Stimulated activated CD8-positive, alpha-beta memory T cell treated with anti-CD3 and anti-CD28 coated beads, Interleukin-7, amount 100 ng/mL, for 24 hours (primary cell): Measurements from ENCODE around the gene ACOX3.
"Not testable (repeated sequence)": the region's sequence is repeated elsewhere in the genome, so short reads cannot be mapped to it uniquely, and the experiment has no call there.

Experiments
- DNase-seq: peaks from one replicate; pipeline ENCODE4 v3.0.0-alpha.2; 2020; ENCODE audit warnings: low read depth

ACOX3 gene

DNA sequence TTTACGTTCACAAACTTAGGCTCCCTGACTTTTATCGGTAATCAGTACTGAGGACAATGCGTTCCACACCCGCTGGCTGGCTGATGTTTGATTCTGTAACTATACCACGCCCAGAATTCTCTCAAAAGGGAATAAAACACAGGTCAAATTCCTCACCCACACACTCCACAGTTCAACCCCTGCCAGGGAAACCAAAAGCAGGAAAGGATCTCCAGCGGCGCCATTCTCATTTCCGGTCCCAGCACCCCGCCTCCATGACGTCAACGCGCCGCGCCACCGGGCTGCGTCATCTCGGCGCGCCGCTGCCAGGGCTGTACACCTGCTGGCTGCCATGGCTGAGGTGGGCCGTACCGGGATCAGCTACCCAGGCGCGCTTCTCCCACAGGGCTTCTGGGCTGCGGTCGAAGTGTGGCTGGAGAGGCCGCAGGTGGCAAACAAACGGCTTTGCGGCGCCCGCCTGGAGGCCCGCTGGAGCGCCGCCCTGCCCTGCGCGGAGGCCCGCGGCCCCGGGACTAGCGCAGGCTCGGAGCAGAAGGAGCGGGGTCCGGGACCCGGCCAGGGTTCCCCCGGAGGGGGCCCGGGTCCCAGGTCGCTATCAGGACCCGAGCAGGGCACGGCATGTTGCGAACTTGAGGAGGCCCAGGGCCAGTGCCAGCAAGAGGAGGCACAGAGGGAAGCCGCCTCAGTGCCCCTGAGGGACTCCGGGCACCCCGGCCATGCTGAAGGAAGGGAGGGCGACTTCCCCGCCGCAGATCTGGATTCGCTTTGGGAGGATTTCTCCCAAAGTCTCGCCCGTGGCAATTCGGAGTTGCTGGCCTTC is at the start of gene ACOX3, which contains the start of gene TRMT44:
Gene ACOX3, minus strand, starts transcription at position 232 of the 820 bp plus-strand sequence. CDS start 24,202 bp downstream, outside the sequence.
Gene TRMT44, plus strand, starts transcription at position 286 of the 820 bp plus-strand sequence. Its CDS starts 46 bp downstream, at position 332.
- peak; percentile 94 for DNase-seq

DNA sequence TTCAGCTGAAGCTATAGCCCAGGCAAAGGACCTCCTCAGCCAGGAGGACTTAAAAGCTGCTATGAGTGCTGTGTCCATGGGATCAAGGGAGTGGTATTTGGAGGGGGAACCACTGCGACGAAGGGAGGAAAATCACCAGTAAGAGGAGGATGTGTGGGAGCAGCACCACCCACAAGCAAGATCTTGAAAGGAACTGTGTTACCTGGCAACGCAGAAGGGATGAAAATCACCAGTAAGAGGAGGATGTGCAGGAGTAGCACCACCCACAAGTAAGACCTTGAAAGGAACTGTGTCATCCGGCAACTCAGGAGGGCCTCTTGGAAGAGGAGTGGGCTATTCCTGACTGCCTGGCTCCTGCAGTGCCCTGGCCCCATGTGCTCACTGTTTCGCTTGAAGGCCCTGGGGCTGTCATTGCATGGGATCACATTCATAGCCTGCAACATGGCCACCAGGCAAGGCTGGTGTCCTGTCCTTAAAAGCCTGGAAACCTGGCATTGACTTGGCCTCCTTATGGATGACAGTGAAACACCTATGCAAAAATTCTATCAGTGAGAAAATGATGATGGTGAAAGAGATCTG is 48.4 kb upstream of the ACOX3 start:
- no peak for DNase-seq

DNA sequence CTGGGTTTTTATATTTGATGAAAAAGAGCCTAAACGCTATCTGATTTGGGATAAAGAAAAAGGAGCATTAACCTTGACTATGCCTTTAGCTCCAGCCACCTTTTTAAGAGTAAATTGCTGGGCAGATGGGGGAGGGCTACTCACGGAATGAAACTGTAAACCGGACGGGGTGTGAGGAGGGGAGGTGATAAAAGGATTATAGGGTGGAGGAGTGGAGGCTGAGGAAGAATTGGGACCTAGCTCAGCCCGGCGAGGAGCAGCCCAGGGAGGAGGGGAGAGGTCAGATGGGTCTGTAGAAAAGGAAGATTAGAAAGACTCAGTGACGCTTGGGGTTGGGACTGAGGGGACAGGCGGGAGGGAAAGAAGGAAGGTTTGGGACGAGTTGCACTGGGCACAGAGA is 46.1 kb upstream of the ACOX3 start:
- not testable (repeated sequence) for DNase-seq

GRCh38 chr4:8480221-8480620 is 39.7 kb upstream of the ACOX3 start:
- DNase-seq: no peak

- DNase-seq: no peak
Observed at GRCh38 chr4:8478801-8479744, 38.5 kb upstream of the ACOX3 start.

DNA sequence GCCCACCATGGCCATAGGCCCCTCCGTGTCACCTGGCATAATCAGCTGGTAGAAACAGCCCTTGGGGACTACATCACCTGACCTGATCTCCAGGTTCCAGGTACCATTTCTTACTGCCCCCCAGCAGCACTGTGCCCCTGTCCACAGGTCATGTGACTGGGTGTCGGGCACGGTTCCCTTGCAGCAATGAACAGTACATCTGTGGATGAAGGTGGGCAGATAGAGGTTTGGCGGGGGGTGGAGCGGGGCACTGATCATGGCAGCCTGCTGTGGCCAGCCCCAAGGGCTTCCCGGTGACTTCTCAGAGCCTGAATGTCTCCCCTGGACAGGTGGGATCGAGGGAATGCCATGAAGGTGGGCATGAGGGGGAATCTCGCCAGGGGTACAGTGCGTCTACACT is 37.8 kb upstream of the ACOX3 start:
- no peak for DNase-seq

DNA sequence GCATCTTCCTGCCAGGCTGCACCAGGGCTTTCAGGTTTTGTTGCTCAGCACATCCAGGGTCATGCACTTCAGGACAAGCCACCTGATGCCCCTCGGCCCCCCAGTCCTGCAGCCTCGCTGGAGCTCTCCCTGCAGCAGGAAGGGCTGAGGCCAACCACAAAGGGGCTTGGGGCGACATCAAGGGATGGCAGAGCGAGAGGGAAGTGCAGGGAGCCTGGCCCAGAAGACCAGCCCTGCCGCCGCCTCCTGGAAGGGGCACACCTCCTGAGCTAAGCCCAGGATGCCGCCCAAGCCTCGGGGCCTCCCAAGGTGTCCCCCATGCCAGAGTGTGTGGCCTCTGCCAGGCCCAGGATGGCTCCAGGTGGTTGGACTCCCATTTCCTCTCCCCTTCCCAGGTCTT is 37.2 kb upstream of the ACOX3 start:
- DNase-seq: no peak

GRCh38 chr4:8477095-8477635 is 36.6 kb upstream of the ACOX3 start:
- DNase-seq: no peak

- no peak for DNase-seq
Observed at GRCh38 chr4:8475751-8476575, 35.4 kb upstream of the ACOX3 start.

GRCh38 chr4:8474856-8475255 is 34.3 kb upstream of the ACOX3 start:
- DNase-seq: no peak

DNA sequence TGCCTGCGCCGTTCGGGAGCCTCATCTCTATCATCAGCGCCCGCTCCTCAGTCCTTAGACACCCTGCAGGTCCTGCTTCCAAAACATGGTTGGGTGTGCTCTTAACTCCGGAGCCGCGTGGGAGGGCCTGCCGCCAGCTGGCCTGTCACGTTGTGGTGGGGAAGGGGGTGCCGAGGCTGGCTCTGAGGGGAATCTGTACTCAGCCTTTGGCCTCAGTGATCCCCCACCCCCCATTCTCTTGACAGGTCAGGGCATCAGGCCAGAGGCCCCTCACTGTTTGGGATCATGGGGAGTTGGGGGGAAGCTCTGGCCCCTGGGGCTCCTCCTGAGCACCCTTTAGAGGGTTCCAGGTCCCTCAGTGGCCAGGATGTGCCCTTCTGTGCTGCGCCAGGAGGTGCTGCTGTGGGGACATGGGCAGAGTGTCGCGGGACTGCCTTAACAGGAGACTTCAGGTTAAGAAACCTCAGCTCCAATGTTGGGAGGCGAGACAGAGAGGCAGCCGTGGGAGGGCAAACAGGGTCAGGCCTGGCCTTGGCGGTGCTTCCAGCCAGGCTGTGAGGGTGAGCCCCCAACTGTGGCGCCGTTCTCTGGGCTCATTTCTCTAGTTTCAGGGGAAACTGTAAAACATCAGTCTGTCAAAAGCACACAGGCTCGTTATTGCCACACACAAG is 33.5 kb upstream of the ACOX3 start:
- no peak for DNase-seq

DNA sequence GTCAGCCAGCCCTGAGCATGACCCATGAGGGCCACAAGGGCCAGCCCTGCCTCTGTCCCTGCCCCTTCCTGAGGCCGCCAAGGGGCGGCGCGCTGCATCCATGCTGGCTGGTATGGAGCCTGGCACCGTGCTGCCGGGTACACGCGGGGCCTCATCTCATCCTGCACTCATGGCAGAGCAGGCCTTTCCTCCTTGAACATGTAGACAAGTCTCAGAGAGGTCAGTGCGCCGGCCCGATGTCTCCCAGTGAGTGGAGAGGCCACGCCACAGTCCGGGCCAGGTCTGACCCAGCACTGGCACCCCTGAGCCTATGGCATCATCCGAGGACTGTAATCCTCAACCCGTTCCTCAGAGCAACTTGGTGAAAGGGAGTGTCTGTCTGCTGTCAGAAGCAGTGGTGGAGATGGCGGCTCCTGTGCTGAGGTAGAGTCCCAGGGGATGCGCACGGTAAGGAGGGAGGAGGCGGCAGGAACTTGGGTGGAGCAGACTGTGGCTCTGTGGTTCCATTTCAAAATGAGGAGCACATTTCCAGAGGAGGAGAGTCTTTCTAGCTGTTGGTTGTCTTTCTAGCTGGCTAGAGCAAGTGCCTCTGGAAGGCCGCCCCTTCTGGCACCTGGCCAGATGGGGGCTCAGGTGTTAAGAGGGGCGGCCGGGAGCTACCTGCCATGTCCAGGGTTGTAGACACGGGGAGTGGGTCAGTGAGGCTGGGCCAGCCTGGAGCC is 32.8 kb upstream of the ACOX3 start:
- no peak for DNase-seq

GRCh38 chr4:8472689-8473197 is 32.2 kb upstream of the ACOX3 start:
- DNase-seq: no peak

DNA sequence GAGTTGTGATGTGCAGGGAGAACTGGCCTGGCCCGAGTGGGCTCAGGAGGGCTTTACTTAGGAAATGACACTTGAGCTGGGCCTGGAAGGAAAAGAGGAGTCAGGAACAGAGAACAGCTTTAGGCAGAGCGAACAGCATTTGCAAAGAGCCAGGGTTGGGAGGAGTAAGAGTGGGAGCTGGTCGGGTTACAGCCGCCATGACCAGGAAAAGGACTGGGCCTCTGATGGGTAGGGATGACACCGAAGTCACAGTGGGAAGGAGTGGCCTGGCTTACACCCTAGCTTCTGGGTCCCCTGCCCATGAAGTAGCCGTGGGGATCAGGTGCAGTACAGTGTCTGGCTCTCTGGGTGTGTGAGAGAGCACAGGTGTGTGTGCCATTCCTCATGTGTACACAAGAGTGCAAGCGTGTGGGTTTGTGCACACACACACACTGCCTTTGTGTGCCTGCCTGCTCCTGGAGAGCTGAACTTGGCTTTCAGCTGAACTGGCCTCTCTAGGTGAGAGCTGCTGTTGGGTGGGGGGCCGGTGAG is 31.7 kb upstream of the ACOX3 start:
- no peak for DNase-seq

GRCh38 chr4:8471211-8471875 is 30.8 kb upstream of the ACOX3 start:
- DNase-seq: no peak

DNA sequence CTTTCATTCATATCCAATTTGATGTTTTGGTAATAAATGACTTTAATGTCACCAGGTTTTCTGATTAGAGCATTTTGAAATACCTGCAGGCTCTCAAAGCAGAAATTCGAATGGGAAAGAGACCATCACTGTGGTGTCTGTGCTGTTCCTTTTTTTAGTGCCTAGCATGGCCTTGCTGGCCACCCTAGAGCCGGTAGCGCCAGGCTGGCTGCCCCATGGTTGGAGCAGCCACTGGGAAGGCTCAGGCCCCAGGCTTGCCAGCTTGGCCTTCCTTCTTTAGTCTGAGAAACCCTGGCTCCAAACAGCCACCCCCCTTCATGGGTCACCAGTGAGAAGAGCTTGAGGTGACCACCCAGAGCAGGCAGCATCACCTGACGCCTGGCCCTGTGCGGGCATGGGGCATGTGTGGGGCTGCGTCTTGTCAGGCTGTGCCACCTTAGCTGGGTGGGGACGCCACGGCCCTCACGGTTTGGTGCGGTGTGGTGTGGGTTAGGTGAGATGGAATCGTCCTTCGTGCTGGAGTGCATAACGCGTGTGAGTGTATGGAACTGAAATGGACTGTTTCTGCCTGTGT is 30.0 kb upstream of the ACOX3 start:
- no peak for DNase-seq

DNA sequence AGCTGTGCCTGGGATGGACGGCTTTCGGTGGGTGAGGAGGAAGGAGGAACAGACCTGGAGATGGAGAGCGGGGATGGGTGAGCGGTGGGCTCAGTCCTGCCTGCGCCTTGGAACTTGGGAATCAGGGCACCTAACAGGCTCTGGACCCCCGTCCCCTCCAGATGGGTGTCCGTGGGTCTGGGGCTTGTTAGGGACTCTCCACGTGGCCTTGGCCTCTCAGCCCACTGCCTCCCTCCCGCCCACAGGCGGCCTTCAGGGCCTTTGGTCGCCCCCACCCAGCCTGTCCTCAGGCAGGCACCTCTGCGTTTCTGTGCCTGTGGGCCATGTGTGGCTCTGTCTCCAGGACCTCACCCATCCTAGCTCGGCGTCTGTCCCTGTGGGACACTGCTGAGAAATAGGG is 29.0 kb upstream of the ACOX3 start:
- DNase-seq: no peak

GRCh38 chr4:8468746-8469535 is 28.4 kb upstream of the ACOX3 start:
- DNase-seq: peak; percentile 19
